Suprapubic skin (tissue), 4 donors: ENCODE measurements around the gene BCAS1. TPM values are rescaled to one million over a fixed set of nuclear protein-coding genes. Genes with fewer than 3 reads are reported as not detected.

Experiments
- DNase-seq, 2 donors: peaks; one replicate each; pipeline ENCODE4 v3.0.0-alpha.2; 2019; ENCODE audit warnings: low spot score in 2 of 2
- H3K27ac ChIP-seq: fragments of 200-600 bp; sonication (generic); one replicate; pipeline ENCODE4 v1.5.1; 2019
- H3K27me3 ChIP-seq: fragments of 200-600 bp; sonication (generic); one replicate; pipeline ENCODE4 v1.5.1; 2019
- H3K36me3 ChIP-seq: fragments of 200-600 bp; sonication (generic); one replicate; pipeline ENCODE4 v1.5.1; 2019
- H3K4me1 ChIP-seq: fragments of 200-600 bp; sonication (generic); one replicate; pipeline ENCODE4 v1.5.1; 2019
- H3K4me3 ChIP-seq: fragments of 200-600 bp; sonication (generic); one replicate; pipeline ENCODE4 v1.5.1; 2019; ENCODE audit warnings: mild to moderate bottlenecking
- H3K9me3 ChIP-seq: fragments of 200-600 bp; sonication (generic); one replicate; pipeline ENCODE4 v1.5.1; 2019
- CTCF ChIP-seq, 2 donors: fragments of 200-600 bp in 1 of 2; fragments of 450-650 bp in 1 of 2; sonication (generic) in 1 of 2; IDR thresholded peaks; one replicate each; pipeline ENCODE4 v1.5.1; 2016 to 2019; ENCODE audit warnings: antibody characterized with exemption in 2 of 2, mild to moderate bottlenecking in 1 of 2, moderate library complexity in 1 of 2
- EP300 ChIP-seq: sonication (generic); formaldehyde crosslinking; IDR thresholded peaks from one replicate; pipeline ENCODE4 v1.6.1; 2017; ENCODE audit warnings: antibody characterized with exemption
- POLR2A ChIP-seq, 2 donors: fragments of 450-650 bp; IDR thresholded peaks; one replicate each; pipeline ENCODE4 v1.6.1; 2017; ENCODE audit warnings: antibody characterized with exemption in 2 of 2, mild to moderate bottlenecking in 2 of 2, moderate library complexity in 2 of 2
- POLR2AphosphoS5 ChIP-seq, 3 donors: sonication (generic); formaldehyde crosslinking; IDR thresholded peaks; one replicate each; pipeline ENCODE4 v1.6.1; 2017; ENCODE audit warnings: antibody characterized with exemption in 3 of 3
- WGBS: methylation state at CpG from one replicate; pipeline ENCODE4 v1.1.5; 2018; 5-methylcytosine and 5-hydroxymethylcytosine counted together
- total RNA-seq, 4 donors: library from RNA; depleted of rRNA; stranded (reverse); fragments of >200 nt; gene quantifications; one replicate each; pipeline ENCODE4 v1.1.0, GENCODE V29; 2016

Gene BCAS1
- total RNA-seq, 4 donors from 2014 or later: 1.7 to 3.4 (median 2.1) TPM

- peak in 1 of 2 donors; percentile 4 for DNase-seq
- no peaks in the 10 kb centered on the region for H3K9me3 ChIP-seq
- H3K36me3 ChIP-seq: no peaks in the 10 kb centered on the region
- 90% methylated on average over 6 of the region's 6 CpGs for WGBS
- H3K4me1 ChIP-seq: peaks cover 23% of the 10 kb centered on the region
- H3K27me3 ChIP-seq: no peaks in the 10 kb centered on the region
- no peak overlapping the region for H3K4me3 ChIP-seq
- H3K27ac ChIP-seq: no peak overlapping the region
- TF ChIP-seq CTCF (IDR thresholded peaks at IDR 0.05) (no peak), POLR2A (IDR thresholded peaks at IDR 0.05) (no peak), POLR2AphosphoS5 (IDR thresholded peaks at IDR 0.05) (no peak), EP300 (no peak)
These were observed 140.3 kb downstream of the BCAS1 start for GRCh38 chr20:53929974-53930650.

GRCh38 chr20:53929399-53929798, 141.0 kb downstream of the BCAS1 start:
- no peaks in the 10 kb centered on the region for H3K36me3 ChIP-seq
- no peaks in the 10 kb centered on the region for H3K9me3 ChIP-seq
- 87% methylated on average over 2 of the region's 2 CpGs for WGBS
- TF ChIP-seq POLR2AphosphoS5 (IDR thresholded peaks at IDR 0.05) (no peak), POLR2A (IDR thresholded peaks at IDR 0.05) (no peak), EP300 (no peak), CTCF (IDR thresholded peaks at IDR 0.05) (no peak)
- peaks cover 16% of the 10 kb centered on the region for H3K4me1 ChIP-seq
- H3K27me3 ChIP-seq: no peaks in the 10 kb centered on the region
- DNase-seq: peak in 1 of 2 donors; percentile 20
- no peak overlapping the region for H3K27ac ChIP-seq
- H3K4me3 ChIP-seq: no peak overlapping the region

GRCh38 chr20:53927990-53928389, 142.4 kb downstream of the BCAS1 start:
- DNase-seq: peak in 1 of 2 donors; percentile 16
- no peaks in the 10 kb centered on the region for H3K27me3 ChIP-seq
- H3K9me3 ChIP-seq: no peaks in the 10 kb centered on the region
- H3K36me3 ChIP-seq: no peaks in the 10 kb centered on the region
- TF ChIP-seq POLR2AphosphoS5 (IDR thresholded peaks at IDR 0.05) (no peak), CTCF (IDR thresholded peaks at IDR 0.05) (no peak), POLR2A (IDR thresholded peaks at IDR 0.05) (no peak), EP300 (no peak)
- H3K27ac ChIP-seq: no peak overlapping the region
- WGBS: 89% methylated on average over 7 of the region's 7 CpGs
- H3K4me1 ChIP-seq: peaks cover 26% of the 10 kb centered on the region
- H3K4me3 ChIP-seq: no peak overlapping the region

- no peak for TF ChIP-seq EP300
- no peak for TF ChIP-seq POLR2AphosphoS5 (IDR thresholded peaks at IDR 0.05)
- no peak for TF ChIP-seq POLR2A (IDR thresholded peaks at IDR 0.05)
- TF ChIP-seq CTCF (IDR thresholded peaks at IDR 0.05): no peak
- peak; percentile 59 to 65 for DNase-seq
- H3K27me3 ChIP-seq: no peaks in the 10 kb centered on the region
- H3K9me3 ChIP-seq: no peaks in the 10 kb centered on the region
- peak overlapping the region; percentile 73 for H3K27ac ChIP-seq
- 43% methylated on average over 5 of the region's 5 CpGs for WGBS
- no peak overlapping the region for H3K4me3 ChIP-seq
- no peaks in the 10 kb centered on the region for H3K36me3 ChIP-seq
- peaks cover 38% of the 10 kb centered on the region for H3K4me1 ChIP-seq
These were observed 143.9 kb downstream of the BCAS1 start for GRCh38 chr20:53926428-53927028.

- peak; percentile 3 for DNase-seq
These were observed 144.6 kb downstream of the BCAS1 start for GRCh38 chr20:53925651-53926401.

More at GRCh38 chr20:53925651-53926401, 144.6 kb downstream of the BCAS1 start:
- Histone ChIP-seq H3K4me3 (no peak overlapping the region), H3K9me3 (no peaks in the 10 kb centered on the region), H3K36me3 (no peaks in the 10 kb centered on the region), H3K27me3 (no peaks in the 10 kb centered on the region), H3K27ac (peak overlapping the region; percentile 73), H3K4me1 (peaks cover 42% of the 10 kb centered on the region)
- 89% methylated on average over 12 of the region's 12 CpGs for WGBS
- no peak for TF ChIP-seq EP300
- TF ChIP-seq POLR2AphosphoS5 (IDR thresholded peaks at IDR 0.05): no peak
- TF ChIP-seq CTCF (IDR thresholded peaks at IDR 0.05): no peak
- TF ChIP-seq POLR2A (IDR thresholded peaks at IDR 0.05): no peak
